ENCODE results near the gene ANKRD40. TPM values are rescaled to one million over a fixed set of nuclear protein-coding genes. Genes with fewer than 3 reads are reported as not detected.

The ANKRD40 gene
- total and polyA plus RNA-seq, 2 donors (not counting 3 experiments of a cell fraction or from before 2014, with no cell fraction given) = 24.5 to 56.0 TPM

- Histone ChIP-seq H3K27ac (ENCODE audit: insufficient read depth, low read depth, low read length) (no peak overlapping the region), H3K4me2 (ENCODE audit: insufficient read depth, low read length) (no peak overlapping the region), H3K9me1 (replicated peaks; ENCODE audit: control insufficient read depth, extremely low read depth, insufficient read depth, low read length) (no peaks in the 10 kb centered on the region), H3K4me3 (replicated peaks in 1 of 3; ENCODE audit: insufficient read depth in 1 of 3, low read depth in 1 of 3, low read length in 3 of 3) (no peak overlapping the region), H3K9ac (replicated peaks; ENCODE audit: extremely low read depth, insufficient read depth, low read length) (no peak overlapping the region), H3K4me1 (ENCODE audit: control insufficient read depth, extremely low read depth, insufficient read depth, low read length) (peaks cover 3% of the 10 kb centered on the region), H2AFZ (ENCODE audit: low read depth, low read length) (no peak overlapping the region), H3K79me2 (ENCODE audit: control insufficient read depth, insufficient read depth, low read length) (no peaks in the 10 kb centered on the region), H3K27me3 (ENCODE audit: control insufficient read depth in 2 of 2, insufficient read depth in 2 of 2, low read length in 2 of 2) (no peaks in the 10 kb centered on the region), H3K36me3 (ENCODE audit: control insufficient read depth in 2 of 2, extremely low read depth in 1 of 2, insufficient read depth in 2 of 2, low read length in 2 of 2) (peaks cover 0 to under 1% of the 10 kb centered on the region in 2 experiments), H3K9me3 (replicated peaks; ENCODE audit: control insufficient read depth, insufficient read depth, low read length) (no peaks in the 10 kb centered on the region), H4K20me1 (replicated peaks; ENCODE audit: control insufficient read depth, extremely low read depth, insufficient read depth, low read length) (no peaks in the 10 kb centered on the region)
- dilution Hi-C loops (cut with MboI; ENCODE audit: extremely low pct_ligation_motif_present, low sequenced_read_pairs) (no loop called here), intact Hi-C loops (cut with micrococcal nuclease) (no loop called here)
- CTCF ChIA-PET = interaction anchor here (1.0 to 1.7 kb wide), 3 partner anchors 57 to 137 kb away, joined by 3 to 4 read pairs (median 3); no protein-coding TSS in a partner anchor
- POLR2A ChIA-PET = no interaction called here
- BruUV-seq (replicated peaks) = no TSS peak
- TF ChIP-seq GATA2 (IDR thresholded peaks at IDR 0.05; ENCODE audit: insufficient read depth, insufficient read length, low read depth, low read length) = no peak
- TF ChIP-seq JUN (IDR thresholded peaks at IDR 0.05; ENCODE audit: borderline replicate concordance, insufficient read depth, insufficient read length, low read depth) = no peak
- TF ChIP-seq POLR2A (IDR thresholded peaks at IDR 0.05; ENCODE audit: low read depth, low read length) = no peak
- TF ChIP-seq, protein P1, sequence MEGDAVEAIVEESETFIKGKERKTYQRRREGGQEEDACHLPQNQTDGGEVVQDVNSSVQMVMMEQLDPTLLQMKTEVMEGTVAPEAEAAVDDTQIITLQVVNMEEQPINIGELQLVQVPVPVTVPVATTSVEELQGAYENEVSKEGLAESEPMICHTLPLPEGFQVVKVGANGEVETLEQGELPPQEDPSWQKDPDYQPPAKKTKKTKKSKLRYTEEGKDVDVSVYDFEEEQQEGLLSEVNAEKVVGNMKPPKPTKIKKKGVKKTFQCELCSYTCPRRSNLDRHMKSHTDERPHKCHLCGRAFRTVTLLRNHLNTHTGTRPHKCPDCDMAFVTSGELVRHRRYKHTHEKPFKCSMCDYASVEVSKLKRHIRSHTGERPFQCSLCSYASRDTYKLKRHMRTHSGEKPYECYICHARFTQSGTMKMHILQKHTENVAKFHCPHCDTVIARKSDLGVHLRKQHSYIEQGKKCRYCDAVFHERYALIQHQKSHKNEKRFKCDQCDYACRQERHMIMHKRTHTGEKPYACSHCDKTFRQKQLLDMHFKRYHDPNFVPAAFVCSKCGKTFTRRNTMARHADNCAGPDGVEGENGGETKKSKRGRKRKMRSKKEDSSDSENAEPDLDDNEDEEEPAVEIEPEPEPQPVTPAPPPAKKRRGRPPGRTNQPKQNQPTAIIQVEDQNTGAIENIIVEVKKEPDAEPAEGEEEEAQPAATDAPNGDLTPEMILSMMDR (IDR thresholded peaks at IDR 0.05; ENCODE audit: extremely low read depth in 1 of 2, insufficient read depth in 1 of 2, low read depth in 1 of 2, low read length in 2 of 2) = no peak
- no peak for TF ChIP-seq EZH2 (IDR thresholded peaks at IDR 0.05; ENCODE audit: borderline replicate concordance, low read depth, low read length, severe bottlenecking)
- TF ChIP-seq POLR2AphosphoS5 (IDR thresholded peaks at IDR 0.05; ENCODE audit: insufficient read depth, low read depth, low read length) = no peak
- no peak for TF ChIP-seq MAX (IDR thresholded peaks at IDR 0.05; ENCODE audit: insufficient read depth, insufficient read length)
- TF ChIP-seq FOS (IDR thresholded peaks at IDR 0.05; ENCODE audit: borderline replicate concordance, insufficient read depth, low read length) = no peak
- DNase-seq (ENCODE audit: low read depth, low spot score) (no peak), FAIRE-seq (no peak)
Observed at GRCh38 chr17:50687200-50688066, 20.3 kb downstream of the ANKRD40 start.
